Articular chondrocyte of knee joint (primary cell): Measurements from ENCODE around the gene SETD7. TPM values are rescaled to one million over a fixed set of nuclear protein-coding genes. Genes with fewer than 3 reads are reported as not detected.

Experiments
- total RNA-seq: library from RNA; depleted of rRNA; stranded (reverse); fragments of >200 nt; gene quantifications from 2 replicates; pipeline ENCODE4 v1.2.3, GENCODE V29; 2012

SETD7 gene
- 116 and 136 TPM in 2 replicates for total RNA-seq

GRCh38 chr4:139556071-139556723 is at the start of gene SETD7:
Gene SETD7, minus strand, starts transcription at chr4:139556219. Its CDS starts 82 bp downstream, at chr4:139556137.

GRCh38 chr4:139454111-139455045 is 101.6 kb downstream of the SETD7 start, which contains the start of gene RAB33B:
Gene RAB33B, plus strand, starts transcription at chr4:139454121. Its CDS starts 75 bp downstream, at chr4:139454196.

Other genes with a start within 250 kb of the SETD7 start
- 14.9 and 22.6 TPM in 2 replicates for gene RAB33B, start 102.1 kb downstream of the SETD7 start, total RNA-seq
- gene MGST2, start 109.6 kb upstream of the SETD7 start, total RNA-seq = 15.9 and 18.8 TPM in 2 replicates